Esophagus muscularis mucosa (tissue), 4 donors: Measurements from ENCODE around the gene SERPING1. TPM values are rescaled to one million over a fixed set of nuclear protein-coding genes. Genes with fewer than 3 reads are reported as not detected.
A peak's percentile ranks its signal among the peaks of the same experiment; 100 is the strongest.

Experiments
- DNase-seq: peaks from one replicate; pipeline ENCODE4 v3.0.0-alpha.2; 2017; ENCODE audit errors: extremely low spot score
- H3K27ac ChIP-seq, 4 donors: fragments of 200-600 bp; sonication (generic); replicated peaks in 1 of 4; 1 replicate in 3 of 4; 2 replicates in 1 of 4; pipeline ENCODE4 v1.5.1; 2016 to 2019; ENCODE audit warnings: mild to moderate bottlenecking in 1 of 4
- H3K27me3 ChIP-seq, 4 donors: fragments of 200-600 bp; sonication (generic); one replicate each; pipeline versions ENCODE4 v1.5.1 to v1.6.0; 2016 to 2019
- H3K36me3 ChIP-seq, 4 donors: fragments of 200-600 bp; sonication (generic); one replicate each; pipeline ENCODE4 v1.5.1; 2016 to 2019
- H3K4me1 ChIP-seq, 4 donors: fragments of 200-600 bp; sonication (generic); one replicate each; pipeline ENCODE4 v1.5.1; 2016 to 2019
- H3K4me3 ChIP-seq, 4 donors: fragments of 200-600 bp; sonication (generic); 1 replicate in 2 of 4; 2 replicates in 2 of 4; pipeline ENCODE4 v1.5.1; 2016 to 2019; ENCODE audit warnings: mild to moderate bottlenecking in 4 of 4, moderate library complexity in 1 of 4
- H3K9me3 ChIP-seq, 4 donors: fragments of 200-600 bp; sonication (generic); 1 replicate in 3 of 4; 2 replicates in 1 of 4; pipeline ENCODE4 v1.5.1; 2016 to 2019
- EP300 ChIP-seq: sonication (generic); formaldehyde crosslinking; IDR thresholded peaks from one replicate; pipeline ENCODE4 v1.6.1; 2017; ENCODE audit warnings: antibody characterized with exemption
- POLR2A ChIP-seq: fragments of 450-650 bp; IDR thresholded peaks from one replicate; pipeline ENCODE4 v1.6.1; 2017; ENCODE audit warnings: antibody characterized with exemption, moderate library complexity, mild to moderate bottlenecking, low read depth
- POLR2AphosphoS5 ChIP-seq, 2 donors: sonication (generic); formaldehyde crosslinking; IDR thresholded peaks; one replicate each; pipeline ENCODE4 v1.6.1; 2017; ENCODE audit warnings: antibody characterized with exemption in 2 of 2
- WGBS: methylation state at CpG from one replicate; pipeline ENCODE4 v1.1.5; 2018; 5-methylcytosine and 5-hydroxymethylcytosine counted together
- intact Hi-C: fragments of 100-400 bp; cut with DNase I; formaldehyde crosslinking; loops from one replicate; pipeline ENCODE4 v1.15.1; 2023
- total RNA-seq, 4 donors: library from RNA; depleted of rRNA; stranded (reverse); fragments of >200 nt; gene quantifications; one replicate each; pipeline versions ENCODE4 v1.1.0 to v1.2.1, GENCODE V29; 2016
- TF ChIP-seq, protein P1 (sequence below), 3 experiments: fragments of 200-600 bp in 2 of 3; fragments of 450-650 bp in 1 of 3; sonication (generic) in 2 of 3; IDR thresholded peaks; one replicate each; pipeline ENCODE4 v1.5.1; 2017 to 2019; ENCODE audit warnings: antibody characterized with exemption in 3 of 3, mild to moderate bottlenecking in 2 of 3, moderate library complexity in 1 of 3

SERPING1 gene
- total RNA-seq, 4 donors from 2014 or later = 290 to 585 (median 569) TPM

DNA sequence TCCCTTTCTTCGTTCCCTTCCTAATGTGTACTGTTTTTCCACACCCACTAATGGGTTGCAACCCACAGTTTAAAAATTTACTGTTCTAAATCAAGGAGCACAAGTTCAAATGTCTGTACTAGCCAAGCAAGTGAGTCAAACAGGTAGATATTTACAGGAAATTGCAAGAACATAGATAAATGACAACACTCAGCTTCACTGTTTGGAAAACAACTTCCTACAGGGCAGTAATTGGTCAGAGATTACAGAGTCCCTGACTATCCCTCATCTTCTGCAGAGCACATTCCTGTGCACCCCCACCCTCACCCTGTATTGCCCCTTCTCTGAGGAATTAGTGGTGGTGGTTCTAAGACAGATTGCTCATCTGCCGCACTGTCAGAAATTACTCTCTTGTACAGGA, 1.9 kb downstream of the SERPING1 start:
- intact Hi-C loops = no loop called here
- Histone ChIP-seq H3K4me1 (peaks cover 6 to 29% (median 27%) of the 10 kb centered on the region in 4 donors), H3K27me3 (no peaks in the 10 kb centered on the region), H3K36me3 (peaks cover 0 to 32% (median 17%) of the 10 kb centered on the region in 4 donors), H3K9me3 (no peaks in the 10 kb centered on the region), H3K4me3 (peak overlapping the region; percentile 66 to 77 (median 67)), H3K27ac (peak overlapping the region; percentile 86 to 94 (median 88))
- DNase-seq = no peak
- TF ChIP-seq, protein P1, sequence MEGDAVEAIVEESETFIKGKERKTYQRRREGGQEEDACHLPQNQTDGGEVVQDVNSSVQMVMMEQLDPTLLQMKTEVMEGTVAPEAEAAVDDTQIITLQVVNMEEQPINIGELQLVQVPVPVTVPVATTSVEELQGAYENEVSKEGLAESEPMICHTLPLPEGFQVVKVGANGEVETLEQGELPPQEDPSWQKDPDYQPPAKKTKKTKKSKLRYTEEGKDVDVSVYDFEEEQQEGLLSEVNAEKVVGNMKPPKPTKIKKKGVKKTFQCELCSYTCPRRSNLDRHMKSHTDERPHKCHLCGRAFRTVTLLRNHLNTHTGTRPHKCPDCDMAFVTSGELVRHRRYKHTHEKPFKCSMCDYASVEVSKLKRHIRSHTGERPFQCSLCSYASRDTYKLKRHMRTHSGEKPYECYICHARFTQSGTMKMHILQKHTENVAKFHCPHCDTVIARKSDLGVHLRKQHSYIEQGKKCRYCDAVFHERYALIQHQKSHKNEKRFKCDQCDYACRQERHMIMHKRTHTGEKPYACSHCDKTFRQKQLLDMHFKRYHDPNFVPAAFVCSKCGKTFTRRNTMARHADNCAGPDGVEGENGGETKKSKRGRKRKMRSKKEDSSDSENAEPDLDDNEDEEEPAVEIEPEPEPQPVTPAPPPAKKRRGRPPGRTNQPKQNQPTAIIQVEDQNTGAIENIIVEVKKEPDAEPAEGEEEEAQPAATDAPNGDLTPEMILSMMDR (IDR thresholded peaks at IDR 0.05) = no peak
- TF ChIP-seq POLR2AphosphoS5 (IDR thresholded peaks at IDR 0.05) (no peak), EP300 (no peak), POLR2A (no peak)
- WGBS = 40% methylated on average over 2 of the region's 2 CpGs

- Histone ChIP-seq H3K9me3 (no peaks in the 10 kb centered on the region), H3K27me3 (no peaks in the 10 kb centered on the region), H3K4me1 (peaks cover 6 to 29% (median 27%) of the 10 kb centered on the region in 4 donors), H3K27ac (peak overlapping the region in 1 of 4 donors; percentile 10), H3K4me3 (no peak overlapping the region), H3K36me3 (peaks cover 8 to 49% (median 29%) of the 10 kb centered on the region in 4 donors)
- TF ChIP-seq POLR2AphosphoS5 (IDR thresholded peaks at IDR 0.05) = no peak
- TF ChIP-seq, protein P1 (IDR thresholded peaks at IDR 0.05) = no peak
- no peak for TF ChIP-seq POLR2A
- no peak for TF ChIP-seq EP300
- DNase-seq = no peak
- intact Hi-C loops = loop anchor here (5.0 kb wide), 1 partner anchor 41 kb away; no protein-coding TSS in a partner anchor
- WGBS = 95% methylated on average over 3 of the region's 3 CpGs
These were observed 3.8 kb downstream of the SERPING1 start for GRCh38 chr11:57601297-57601696.

DNA sequence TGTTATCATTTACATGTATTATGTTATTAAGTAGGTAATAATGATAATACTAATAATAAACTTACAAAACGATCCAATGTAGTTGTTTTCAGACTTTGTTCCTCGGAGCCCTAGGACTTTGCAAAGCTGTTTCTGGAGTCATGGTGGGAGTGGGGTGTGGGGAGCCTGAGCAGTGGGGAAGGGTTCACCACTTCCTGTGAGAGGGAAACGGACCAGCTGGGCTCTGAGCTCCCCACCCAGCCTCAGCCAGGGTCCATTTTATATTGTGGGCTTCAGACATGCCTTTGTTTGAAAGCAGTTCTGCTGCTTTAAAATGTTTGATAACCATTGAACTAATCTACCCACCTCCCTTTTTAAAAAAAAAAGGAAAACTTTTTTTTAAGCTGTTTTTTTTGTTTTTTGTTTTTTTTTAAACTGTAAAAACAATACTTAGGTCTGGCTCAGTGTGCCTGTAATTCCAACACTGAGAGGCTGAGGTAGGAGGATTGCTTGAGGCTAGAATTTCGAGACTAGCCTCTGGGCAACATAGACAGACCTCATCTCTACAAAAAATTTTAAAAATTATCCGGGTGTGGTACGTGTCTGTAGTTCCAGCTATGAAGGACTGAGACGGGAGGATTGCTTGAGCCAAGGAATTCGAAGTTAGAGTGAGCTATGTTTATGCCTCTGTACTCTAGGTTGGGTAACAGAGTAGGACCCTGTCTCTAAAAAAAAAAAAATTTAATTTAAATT, 7.0 kb downstream of the SERPING1 start:
- Histone ChIP-seq H3K4me1 (peaks cover 0 to 8% (median 1%) of the 10 kb centered on the region in 4 donors), H3K4me3 (no peak overlapping the region), H3K27me3 (no peaks in the 10 kb centered on the region), H3K36me3 (peaks cover 24 to 79% (median 48%) of the 10 kb centered on the region in 4 donors), H3K9me3 (no peaks in the 10 kb centered on the region), H3K27ac (peak overlapping the region in 1 of 4 donors; percentile 40)
- WGBS = 54% methylated on average over 8 of the region's 8 CpGs
- no peak for DNase-seq
- TF ChIP-seq EP300 (no peak), POLR2A (no peak), POLR2AphosphoS5 (IDR thresholded peaks at IDR 0.05) (no peak)
- TF ChIP-seq, protein P1 (IDR thresholded peaks at IDR 0.05) = no peak
- intact Hi-C loops = loop anchor here (5.0 kb wide), 1 partner anchor 38 kb away; no protein-coding TSS in a partner anchor

- Histone ChIP-seq H3K27ac (no peak overlapping the region), H3K4me3 (no peak overlapping the region), H3K27me3 (no peaks in the 10 kb centered on the region), H3K4me1 (peaks cover 0 to 2% (median 0%) of the 10 kb centered on the region in 4 donors), H3K9me3 (no peaks in the 10 kb centered on the region), H3K36me3 (peaks cover 24 to 82% (median 47%) of the 10 kb centered on the region in 4 donors)
- DNase-seq = no peak
- WGBS = 94% methylated on average over 5 of the region's 5 CpGs
- intact Hi-C loops = no loop called here
- TF ChIP-seq, protein P1 (IDR thresholded peaks at IDR 0.05) = no peak
- TF ChIP-seq EP300 (no peak), POLR2AphosphoS5 (IDR thresholded peaks at IDR 0.05) (no peak), POLR2A (no peak)
These were observed 7.5 kb downstream of the SERPING1 start for GRCh38 chr11:57605028-57605420.
